ENCODE data around the gene CYLD.

The CYLD gene

DNA sequence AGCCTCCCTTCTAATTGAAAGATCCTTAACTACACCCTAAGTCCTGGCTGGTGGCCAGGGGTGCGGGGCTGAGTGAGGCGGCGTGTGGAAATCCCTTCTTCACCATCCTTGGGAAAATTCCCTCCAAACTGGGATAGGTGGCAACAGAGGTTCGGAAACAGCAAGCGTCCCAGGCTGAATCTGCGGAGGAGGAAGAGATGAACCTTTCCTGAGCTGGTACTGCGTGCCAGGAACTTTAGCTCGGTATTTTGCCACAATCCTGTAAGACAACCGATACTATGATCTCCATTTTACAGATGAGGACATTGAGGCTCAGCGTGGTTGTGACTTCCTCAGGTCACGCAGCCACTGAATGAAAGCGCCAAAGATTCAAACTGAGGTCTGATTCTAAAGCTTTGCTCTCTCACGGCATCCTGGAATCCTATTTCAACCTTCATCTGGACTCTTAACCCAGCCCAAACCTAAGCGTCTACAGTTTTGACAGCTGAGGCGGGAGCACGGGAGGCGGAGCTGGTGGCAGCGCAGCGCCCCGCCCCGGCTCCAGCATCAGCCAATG lies 583 bp upstream of the CYLD start:
- DNase-seq = no peak

DNA sequence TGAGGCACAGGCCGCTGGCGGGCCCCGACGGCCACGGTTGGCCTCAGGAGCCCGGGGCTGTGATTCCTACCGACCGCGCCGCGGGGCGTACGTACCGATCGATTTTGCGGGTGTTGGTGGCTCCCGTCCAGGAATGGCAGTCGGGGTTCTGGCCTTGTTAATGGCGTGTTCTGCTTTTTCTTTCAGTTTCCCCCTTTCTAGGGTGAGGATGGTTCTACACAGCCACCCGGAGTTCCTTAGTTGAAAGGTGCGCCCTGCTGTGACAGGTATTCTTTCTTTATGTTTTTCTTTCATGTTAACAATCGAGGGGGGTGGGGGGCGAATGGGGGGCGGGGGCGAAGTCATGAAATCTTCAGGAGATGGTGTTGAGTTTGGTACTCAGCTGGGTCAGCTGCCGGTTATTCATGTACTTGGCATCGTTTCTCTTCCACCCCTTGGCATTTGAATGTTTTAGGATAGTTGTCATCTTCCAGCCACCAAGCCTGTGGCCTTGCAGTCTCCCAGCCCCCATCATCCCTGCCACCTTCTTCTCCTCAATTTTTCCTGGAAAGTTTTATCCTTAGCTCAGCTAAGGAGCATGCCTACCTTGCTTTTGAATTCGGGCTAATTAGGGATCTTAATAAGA lies 802 bp downstream of the CYLD start:
- no peak for DNase-seq

DNA sequence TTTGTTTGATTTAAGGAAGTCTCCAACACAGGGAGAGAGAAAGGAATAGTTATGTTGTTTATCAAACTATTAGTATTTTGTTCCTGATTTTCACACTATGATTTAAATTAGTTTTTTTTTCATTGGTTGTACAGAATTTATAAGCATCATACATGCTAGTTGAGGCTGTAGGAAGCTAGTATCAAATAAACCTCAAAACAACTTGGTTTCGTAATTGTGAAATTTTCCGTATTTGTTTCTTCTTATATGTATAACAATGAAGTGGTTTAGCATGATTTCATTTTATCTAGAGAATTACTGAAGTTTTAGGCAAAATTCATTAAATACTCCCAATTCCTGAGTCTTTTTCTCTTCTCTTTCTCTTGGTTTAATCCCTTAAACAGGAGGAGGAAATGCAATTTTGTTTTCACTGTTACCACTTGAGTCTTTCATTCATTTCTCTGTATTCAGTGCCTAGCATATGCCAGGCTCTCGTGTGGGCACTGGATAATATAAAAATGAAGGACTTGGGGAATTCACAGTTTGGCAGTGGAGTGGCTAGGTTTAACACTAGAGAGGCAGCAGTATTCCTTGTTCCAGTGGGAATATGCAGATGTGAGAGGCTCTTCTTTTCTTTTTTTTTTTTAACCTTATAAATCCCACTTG lies 1.8 kb downstream of the CYLD start:
- no peak for DNase-seq

DNA sequence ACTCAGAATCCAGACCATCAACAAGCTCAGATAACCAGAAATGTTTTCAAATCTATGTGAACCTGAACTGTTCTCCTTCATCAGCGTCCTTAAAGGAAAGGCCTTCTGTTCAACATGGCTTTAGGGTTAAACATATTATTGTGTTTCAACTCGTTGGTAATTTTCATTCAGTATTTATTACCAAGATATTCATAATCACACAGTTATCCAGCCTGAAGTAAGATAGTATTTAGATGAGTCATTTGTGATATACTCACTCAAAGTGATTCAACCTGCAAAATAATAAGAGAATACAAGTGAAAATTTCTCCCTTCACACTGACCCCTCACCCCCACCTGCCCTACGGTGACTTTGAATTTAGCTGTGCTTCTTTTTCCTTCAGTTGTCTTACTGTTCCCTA lies 3.0 kb downstream of the CYLD start:
- peak; percentile 46 for DNase-seq

DNA sequence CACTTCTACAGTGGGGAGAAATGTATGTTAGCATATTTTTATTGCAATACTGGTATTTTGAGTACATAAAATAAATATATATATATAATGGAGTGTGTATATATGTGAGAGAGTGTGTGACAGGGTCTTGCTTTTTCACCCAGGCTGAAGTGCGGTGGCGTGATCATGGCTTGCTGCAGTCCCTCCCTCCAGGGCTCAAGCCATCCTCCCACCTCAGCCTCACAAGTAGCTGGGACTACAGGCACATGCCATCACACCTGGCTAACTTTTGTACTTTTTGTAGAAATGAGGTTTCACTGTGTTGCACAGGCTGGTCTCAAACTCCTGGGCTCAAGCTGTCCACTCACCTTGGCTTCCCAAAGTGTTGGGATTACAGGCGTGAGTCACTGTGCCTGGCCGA lies 4.1 kb downstream of the CYLD start:
- DNase-seq = no peak

DNA sequence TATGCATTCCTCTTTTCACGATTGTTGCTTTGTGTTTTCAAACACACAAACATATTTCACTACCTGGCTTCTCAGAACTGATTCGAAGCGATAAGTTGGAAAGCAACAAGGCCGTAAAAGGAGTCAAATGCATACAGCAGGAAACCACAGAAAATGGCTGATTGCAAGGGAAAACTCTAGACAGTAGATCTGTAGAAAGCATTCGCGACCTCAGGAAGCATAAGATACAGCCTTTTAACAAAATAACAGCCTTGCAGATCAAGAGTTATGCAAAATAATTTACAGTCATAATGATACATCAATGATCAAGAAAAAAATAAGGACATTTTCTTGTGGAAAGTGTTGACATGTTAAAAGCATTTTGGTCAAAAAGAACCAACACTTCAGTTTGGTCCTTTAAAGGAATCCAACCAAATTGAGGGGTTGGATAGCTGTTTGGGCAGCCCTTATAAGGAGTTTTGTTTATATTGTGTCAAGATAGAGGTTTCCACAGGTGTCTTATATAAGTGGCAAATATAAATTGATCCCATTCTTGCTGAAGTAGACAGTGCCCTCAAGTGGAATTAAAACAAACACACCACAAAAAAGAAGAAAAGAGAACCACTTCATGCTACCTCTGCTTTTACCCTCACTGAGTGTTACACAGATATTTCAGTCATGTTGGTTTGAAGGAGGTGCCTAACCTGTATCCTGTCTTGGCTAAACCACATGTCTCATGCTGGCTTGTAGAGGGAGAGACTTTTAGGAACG lies 5.5 kb downstream of the CYLD start:
- peak; percentile 79 for DNase-seq

DNA sequence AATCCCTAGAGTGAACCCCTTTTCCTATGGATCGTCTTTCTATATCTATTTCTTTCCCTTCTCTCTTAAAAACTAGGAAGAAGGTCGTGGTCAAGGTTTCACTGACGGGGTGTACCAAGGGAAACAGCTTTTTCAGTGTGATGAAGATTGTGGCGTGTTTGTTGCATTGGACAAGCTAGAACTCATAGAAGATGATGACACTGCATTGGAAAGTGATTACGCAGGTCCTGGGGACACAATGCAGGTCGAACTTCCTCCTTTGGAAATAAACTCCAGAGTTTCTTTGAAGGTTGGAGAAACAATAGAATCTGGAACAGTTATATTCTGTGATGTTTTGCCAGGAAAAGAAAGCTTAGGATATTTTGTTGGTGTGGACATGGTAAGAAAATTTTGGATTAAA lies 9.6 kb downstream of the CYLD start:
- DNase-seq = no peak

DNA sequence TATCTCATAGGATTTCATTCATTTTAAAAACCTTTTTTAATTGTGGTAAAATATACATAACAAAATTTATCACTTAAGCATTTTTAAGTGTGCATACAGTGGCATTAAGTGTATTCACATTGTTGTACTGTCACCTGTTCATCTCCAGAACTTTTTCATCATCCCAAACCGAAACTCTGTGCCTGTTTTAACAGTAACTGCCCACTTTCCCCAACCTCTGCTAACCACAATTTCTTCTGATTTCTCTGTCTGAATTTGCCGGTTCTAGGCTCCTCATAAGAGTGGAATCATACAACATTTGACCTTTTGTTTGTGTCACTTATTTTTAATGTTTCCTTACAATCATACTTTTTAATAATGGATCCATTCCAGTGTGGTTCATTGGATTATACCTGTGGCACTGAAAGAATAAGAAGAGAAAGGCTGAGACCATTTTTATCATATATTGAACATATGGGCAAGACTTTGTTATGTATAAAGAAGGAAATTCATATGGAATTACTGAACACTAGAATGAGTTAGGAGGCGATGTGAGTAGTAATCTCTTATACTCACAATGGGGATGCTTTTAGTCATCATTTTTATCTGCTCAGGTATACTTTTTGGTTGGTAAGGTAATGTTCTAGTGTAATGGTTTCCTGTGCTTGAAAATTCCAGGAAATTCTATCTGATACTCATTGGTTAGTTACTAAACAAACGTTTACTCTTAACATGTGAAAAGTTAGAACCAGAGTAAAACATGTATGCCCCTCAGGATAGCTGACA lies 10.8 kb downstream of the CYLD start:
- peak; percentile 54 for DNase-seq

DNA sequence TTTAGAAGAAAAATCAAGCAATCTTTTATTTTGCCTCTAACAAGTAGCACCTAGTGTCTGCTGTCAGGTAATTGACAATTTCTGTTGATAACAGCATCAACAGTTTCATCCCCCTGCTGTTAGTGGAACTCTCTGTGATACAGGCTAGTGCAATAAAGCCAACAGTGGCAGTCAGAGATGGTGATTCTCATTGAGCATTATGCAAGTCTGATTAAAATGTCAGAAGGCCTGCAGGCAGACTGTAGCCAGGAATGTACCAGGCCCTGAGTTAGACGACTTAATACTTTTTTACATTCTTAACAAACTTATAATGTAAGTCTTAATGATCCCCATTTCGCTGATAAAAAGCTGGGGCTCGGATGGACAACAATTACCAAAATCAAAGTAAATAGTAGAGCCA lies 14.6 kb downstream of the CYLD start:
- DNase-seq = no peak

DNA sequence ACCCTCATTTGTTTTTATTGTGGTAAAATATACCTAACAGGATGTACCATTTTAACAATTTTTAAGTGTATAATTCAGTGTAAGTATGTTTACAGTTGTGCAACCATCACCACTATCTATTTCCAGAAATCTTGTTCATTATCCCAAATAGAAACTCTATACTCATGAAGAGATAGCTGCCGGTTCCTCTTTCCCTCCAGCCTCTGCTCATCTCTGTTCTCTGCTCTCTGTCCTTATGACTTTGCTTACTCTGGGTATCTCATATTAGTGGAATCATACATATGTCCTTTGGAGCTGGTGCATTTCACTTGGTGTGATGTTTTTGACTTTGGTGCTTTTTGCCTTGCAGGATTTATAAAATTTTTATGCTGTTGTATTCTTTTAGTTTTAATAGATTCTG lies 19.4 kb downstream of the CYLD start:
- DNase-seq = no peak

DNA sequence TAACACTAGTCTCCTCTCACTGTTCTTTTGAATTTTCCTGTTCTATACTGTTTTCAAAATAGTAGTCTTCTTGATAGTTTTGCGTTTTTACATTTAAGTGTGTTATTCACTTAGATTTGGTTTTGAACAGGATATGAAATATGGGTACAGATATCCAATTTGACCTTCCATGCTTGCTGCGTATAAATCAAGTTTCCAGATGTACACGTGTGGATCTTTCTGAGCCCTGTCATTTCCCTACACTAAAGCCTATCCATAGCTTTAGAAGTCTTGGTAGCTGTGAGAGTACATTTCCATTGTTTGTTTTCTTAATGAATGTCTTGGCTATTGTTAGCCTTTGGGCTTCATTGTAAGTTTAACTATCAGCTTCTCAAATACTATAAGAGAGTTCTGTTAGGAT lies 20.4 kb downstream of the CYLD start:
- no peak for DNase-seq

DNA sequence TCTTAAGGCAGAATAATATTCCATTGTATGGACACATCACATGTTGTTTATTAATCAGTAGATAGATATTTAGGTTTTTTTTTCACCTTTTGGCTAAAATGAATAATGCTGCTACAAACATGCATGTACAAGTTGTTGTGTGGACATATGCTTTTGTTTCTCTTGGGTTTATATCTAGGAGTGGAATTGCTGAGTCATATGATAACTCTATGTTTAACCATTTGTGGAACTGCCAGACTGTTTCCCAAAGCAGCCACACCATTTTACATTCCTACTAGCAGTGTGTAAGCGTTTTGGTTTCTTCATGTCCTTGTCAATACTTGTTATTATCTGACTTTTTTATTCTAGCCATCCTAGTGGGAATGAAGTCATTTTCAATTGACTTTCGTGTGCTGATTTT lies 21.3 kb downstream of the CYLD start:
- no peak for DNase-seq

DNA sequence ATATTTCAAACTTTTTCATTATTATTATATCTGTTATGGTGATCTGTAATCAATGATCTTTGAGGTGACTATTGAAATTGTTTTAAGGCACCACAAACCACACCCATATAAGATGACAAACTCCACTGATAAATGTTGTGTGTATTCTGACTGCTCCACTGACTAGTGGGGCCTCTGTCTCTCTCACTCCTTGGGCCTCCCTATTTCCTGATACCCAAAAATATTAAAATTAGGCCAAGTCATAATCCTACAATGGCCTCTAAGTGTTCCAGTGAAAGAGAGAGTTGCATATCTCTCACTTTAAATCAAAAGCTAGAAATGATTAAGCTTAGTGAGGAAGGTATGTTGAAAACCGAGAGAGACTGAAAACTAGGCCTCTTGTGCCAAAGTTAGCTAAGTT lies 23.4 kb downstream of the CYLD start:
- DNase-seq = peak; percentile 80

DNA sequence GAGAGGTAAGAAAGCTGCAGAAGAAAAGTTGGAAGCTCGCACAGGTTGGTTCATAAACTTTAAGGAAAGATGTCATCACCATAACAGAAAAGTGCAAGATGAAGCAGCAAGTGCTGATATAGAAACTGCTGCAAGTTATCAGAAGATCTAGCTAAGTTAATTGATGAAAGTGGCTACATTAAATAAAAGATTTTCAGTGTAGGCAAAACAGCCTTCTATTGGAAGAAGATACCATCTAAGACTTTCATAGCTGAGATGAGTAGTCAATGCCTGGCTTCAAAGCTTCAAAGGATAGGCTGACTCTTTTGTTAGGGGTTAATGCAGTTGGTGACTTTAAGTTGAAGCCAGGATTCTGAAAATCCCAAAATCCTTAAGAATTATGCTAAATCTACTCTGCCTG lies 24.0 kb downstream of the CYLD start:
- DNase-seq = peak; percentile 55

DNA sequence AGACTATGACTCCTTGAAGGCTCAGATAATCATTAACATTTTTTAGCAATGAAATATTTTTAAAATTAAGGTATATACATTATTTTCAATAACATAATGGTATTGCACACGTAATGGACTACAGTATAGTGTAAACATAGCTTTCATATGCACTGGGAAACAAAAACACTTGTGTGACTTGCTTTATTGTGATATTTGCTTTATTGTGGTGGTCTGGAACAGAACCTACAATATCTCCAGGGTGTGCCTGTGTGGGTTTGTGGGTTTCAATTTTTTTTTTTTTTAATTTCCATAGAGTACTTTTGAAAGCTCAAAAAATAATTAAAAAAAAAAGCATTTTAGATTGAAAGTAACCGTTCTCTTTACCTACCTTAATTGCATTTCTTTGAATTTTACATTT lies 25.3 kb downstream of the CYLD start:
- no peak for DNase-seq

DNA sequence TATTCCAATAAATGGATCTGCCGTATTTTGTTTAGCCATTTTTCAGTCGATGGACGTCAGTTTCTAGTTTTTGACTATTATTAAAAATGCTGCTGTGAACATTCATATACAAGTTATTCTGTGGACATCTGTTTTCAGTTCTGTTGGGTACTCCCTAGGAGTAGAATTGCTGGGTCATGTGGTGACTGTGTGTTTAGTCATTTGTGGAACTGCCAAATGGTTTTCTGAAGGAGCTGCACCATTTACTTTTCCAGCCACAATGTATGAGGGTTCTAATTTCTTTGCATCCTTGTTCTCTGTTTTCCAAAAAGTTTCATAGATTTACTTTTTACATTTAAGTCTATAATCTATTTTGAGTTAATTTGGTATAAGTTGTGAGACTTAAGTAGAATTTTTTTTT lies 29.5 kb downstream of the CYLD start:
- DNase-seq = no peak

DNA sequence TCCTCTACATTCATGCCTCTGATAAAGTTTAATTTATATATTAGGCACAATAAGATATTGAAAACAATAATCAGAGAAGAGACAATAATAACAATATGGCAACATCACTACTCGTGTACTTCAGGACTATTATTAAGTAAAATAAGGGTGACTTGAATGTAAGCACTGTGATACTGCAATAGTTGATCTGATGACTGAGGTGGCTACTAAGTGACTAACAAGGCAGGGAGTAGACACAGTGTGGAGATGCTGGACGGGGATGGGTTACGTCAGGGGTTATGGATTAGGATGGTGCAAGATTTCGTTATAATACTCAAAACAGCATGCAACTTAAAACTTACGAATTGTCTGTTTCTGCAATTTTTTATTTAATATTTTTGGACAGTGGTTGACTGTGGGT lies 32.5 kb downstream of the CYLD start:
- no peak for DNase-seq

DNA sequence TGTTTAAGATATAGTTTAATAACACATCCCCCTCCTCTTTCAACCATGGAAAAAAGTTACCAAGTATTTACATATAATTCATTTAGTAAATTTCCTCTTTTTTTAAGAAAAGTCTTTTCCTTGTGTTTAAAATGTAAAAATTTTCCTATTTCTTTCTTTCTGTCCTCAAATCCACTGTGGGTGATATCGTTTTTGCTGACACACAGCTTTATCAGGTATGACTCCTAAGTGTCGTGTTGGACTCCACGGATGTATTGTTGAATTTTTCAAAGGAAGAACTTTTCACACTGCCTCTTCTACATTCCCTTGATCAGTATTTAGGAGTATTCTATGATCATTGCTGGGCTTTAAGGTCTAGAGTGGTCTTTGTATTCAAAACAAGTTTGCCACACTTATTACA lies 33.1 kb downstream of the CYLD start:
- no peak for DNase-seq

DNA sequence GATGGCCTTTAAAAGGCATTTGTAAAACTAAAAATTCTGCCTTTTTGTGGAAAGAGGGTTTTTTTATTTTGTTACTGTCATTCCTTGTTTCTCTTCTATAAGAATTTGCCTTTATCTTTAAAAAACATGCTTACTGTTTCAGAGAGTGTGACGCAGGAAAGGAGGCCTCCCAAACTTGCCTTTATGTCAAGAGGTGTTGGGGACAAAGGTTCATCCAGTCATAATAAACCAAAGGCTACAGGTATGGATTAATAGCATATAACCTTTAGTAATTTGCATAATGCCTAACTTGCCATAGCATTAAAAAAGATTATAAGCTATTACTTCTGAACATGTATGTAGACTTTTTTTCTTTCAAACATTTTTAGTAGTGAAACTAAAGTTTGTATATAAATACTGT lies 34.2 kb downstream of the CYLD start:
- DNase-seq = no peak

DNA sequence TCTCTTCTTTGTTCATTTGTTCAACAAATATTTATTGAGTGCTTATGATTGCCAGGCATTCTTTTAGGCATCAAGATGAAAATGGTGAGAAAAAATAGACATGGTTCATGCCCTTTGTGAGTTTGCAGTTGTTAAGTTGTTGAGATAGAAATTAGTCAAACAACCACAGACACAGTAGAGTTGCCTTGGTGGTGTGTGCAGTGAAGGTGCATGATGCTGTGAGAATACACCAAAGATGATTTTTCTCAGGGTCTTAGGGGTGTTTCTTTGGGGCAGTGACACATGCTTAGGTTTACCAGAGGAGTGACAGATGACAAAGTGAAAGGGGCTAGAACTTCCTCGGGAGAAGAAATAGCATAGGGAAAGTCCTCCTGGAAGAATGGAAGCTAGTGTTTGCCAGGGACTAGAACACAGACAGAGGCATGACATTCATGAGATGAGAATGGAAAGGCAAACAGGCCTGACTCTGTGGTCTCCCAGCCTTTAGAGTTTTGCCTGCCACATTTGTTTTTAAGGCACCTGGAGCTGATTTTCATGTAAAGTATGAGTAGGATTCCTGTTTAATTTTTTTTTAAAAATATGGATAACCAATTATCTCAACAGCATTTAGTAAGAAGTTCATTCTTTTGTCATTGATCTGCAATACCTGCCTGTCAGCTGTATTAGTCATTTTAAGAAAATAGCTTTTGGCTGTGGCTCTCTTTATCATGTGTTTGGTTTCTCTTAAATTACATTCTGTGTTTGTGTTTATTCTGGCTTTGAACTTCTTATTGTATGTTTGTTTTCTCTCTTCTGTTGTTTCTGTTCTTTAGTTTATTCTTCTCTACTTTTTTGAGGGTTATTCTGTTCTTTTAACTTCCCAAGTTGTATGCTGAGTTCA lies 36.6 kb downstream of the CYLD start:
- peak; percentile 57 for DNase-seq

DNA sequence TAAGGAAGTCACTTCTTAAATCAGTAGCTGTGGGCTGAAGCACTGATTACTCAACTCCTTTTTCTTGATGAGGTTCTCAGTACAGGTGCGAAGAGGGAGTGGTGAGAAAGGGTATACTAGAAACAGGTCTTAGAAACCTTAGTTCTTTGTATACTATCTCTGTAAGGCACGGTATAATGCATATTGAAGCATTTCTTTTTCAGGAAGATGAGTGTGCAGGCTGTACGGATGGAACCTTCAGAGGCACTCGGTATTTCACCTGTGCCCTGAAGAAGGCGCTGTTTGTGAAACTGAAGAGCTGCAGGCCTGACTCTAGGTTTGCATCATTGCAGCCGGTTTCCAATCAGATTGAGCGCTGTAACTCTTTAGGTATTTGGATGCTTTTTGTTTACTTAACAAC lies 39.2 kb downstream of the CYLD start:
- DNase-seq = peak; percentile 16

DNA sequence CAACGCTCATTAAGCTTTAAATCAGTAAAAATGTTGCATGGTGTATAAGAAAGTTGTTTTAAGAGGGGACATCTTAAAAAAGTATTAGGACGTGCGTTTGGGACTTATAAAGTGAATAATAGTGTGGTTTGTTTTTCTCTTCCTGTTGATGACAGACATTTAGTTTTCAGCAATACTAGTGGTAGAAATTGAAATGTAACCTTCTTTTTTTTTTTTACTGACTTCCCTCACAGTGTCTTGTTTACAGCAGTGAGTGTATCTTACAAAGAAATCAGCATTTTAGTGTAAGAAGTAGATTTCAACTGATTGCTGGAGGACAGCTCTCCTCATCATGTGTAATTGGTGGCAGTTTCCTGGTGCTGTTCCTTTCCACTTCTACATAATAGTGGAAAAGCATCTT lies 39.6 kb downstream of the CYLD start:
- DNase-seq = no peak

All from activated CD4-positive, alpha-beta T cell treated with anti-CD3 and anti-CD28 coated beads, Interleukin-2, amount 50 U/mL, for 16 hours (primary cell).